GM12891 (cell line): ENCODE measurements around the gene CAPS2.

Experiments used
- POLR2A ChIP-seq: IDR thresholded peaks from 2 replicates; pipeline ENCODE4 v1.6.1; 2011; ENCODE audit warnings: low read depth, low read length, control low read depth
- POLR2AphosphoS5 ChIP-seq: IDR thresholded peaks from 2 replicates; pipeline ENCODE4 v1.6.1; 2011; ENCODE audit warnings: low read depth, low read length, control low read depth
- TAF1 ChIP-seq: IDR thresholded peaks from 2 replicates; pipeline ENCODE4 v1.6.1; 2011; ENCODE audit warnings: low read depth, low read length, control low read depth

DNA sequence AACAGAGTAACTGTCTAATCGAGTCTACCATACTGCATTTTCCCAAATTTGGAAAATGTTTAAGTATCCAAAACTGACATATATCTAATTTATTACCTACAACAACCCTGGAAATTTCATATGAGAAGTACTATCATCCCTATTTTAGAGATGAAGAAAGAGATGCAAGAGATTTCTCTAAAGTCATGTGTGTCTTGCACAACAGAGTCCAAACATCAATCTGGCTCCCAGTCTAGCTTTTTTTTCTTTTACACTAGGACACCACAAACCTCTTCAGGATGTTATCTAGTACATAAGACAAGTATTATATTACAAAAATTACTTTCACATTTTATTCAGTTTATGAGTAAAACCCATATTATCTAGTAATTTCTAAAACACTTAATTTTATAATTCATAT lies 39.1 kb downstream of the CAPS2 start:
- no peak for TF ChIP-seq POLR2A
- TF ChIP-seq POLR2AphosphoS5: no peak
- no peak for TF ChIP-seq TAF1
